ENCODE results near the gene GNAZ. TPM values are rescaled to one million over a fixed set of nuclear protein-coding genes. Genes with fewer than 3 reads are reported as not detected.

The GNAZ gene
- total and polyA plus RNA-seq, 3 donors from 2014 or later, result 13.7 to 20.2 (median 15.1) TPM

- Histone ChIP-seq H3K36me3 (ENCODE audit: low read depth, missing control alignments) (no peaks in the 10 kb centered on the region), H3K27me3 (no peaks in the 10 kb centered on the region), H3K9me3 (no peaks in the 10 kb centered on the region), H3K4me3 (no peak overlapping the region), H3K4me1 (no peaks in the 10 kb centered on the region), H3K27ac (no peak overlapping the region)
- 93 to 98% methylated on average over 10 to 15 of the region's 15 CpGs for WGBS, 2 donors
- no peak for DNase-seq
- TF ChIP-seq POLR2A (IDR thresholded peaks at IDR 0.05) (no peak), CTCF (IDR thresholded peaks at IDR 0.05) (no peak)
- intact Hi-C loops (cut with DNase I; ENCODE audit: low total_unique reads), result no loop called here
Measured at GRCh38 chr22:23110922-23111527, 40.7 kb downstream of the GNAZ start.

- intact Hi-C loops (cut with DNase I; ENCODE audit: low total_unique reads), result no loop called here
- H3K27ac ChIP-seq, result no peak overlapping the region
Measured at GRCh38 chr22:23112472-23113012, 42.2 kb downstream of the GNAZ start.

GRCh38 chr22:23113067-23113846 lies 42.9 kb downstream of the GNAZ start:
- WGBS, 2 donors, result 64 to 80% methylated on average over 7 to 13 of the region's 14 CpGs
- H3K27ac ChIP-seq, result no peak overlapping the region
- H3K36me3 ChIP-seq (ENCODE audit: low read depth, missing control alignments), result no peaks in the 10 kb centered on the region
- intact Hi-C loops (cut with DNase I; ENCODE audit: low total_unique reads), result no loop called here
- DNase-seq, result no peak
- H3K27me3 ChIP-seq, result no peaks in the 10 kb centered on the region
- H3K4me1 ChIP-seq, result no peaks in the 10 kb centered on the region
- TF ChIP-seq CTCF (IDR thresholded peaks at IDR 0.05) (no peak), POLR2A (IDR thresholded peaks at IDR 0.05) (no peak)
- no peaks in the 10 kb centered on the region for H3K9me3 ChIP-seq
- no peak overlapping the region for H3K4me3 ChIP-seq

More at GRCh38 chr22:23112472-23113012, 42.2 kb downstream of the GNAZ start:
- Histone ChIP-seq H3K36me3 (ENCODE audit: low read depth, missing control alignments) (no peaks in the 10 kb centered on the region), H3K4me1 (no peaks in the 10 kb centered on the region), H3K4me3 (no peak overlapping the region), H3K27me3 (no peaks in the 10 kb centered on the region), H3K9me3 (no peaks in the 10 kb centered on the region)
- TF ChIP-seq POLR2A (IDR thresholded peaks at IDR 0.05), result no peak
- no peak for TF ChIP-seq CTCF (IDR thresholded peaks at IDR 0.05)
- WGBS, 2 donors, result 86 to 94% methylated on average over 8 to 9 of the region's 9 CpGs
- no peak for DNase-seq

GRCh38 chr22:23113847-23114720 lies 43.8 kb downstream of the GNAZ start:
- H3K4me3 ChIP-seq, result no peak overlapping the region
- H3K4me1 ChIP-seq, result no peaks in the 10 kb centered on the region
- intact Hi-C loops (cut with DNase I; ENCODE audit: low total_unique reads), result no loop called here
- no peaks in the 10 kb centered on the region for H3K36me3 ChIP-seq (ENCODE audit: low read depth, missing control alignments)
- DNase-seq, result no peak
- H3K27me3 ChIP-seq, result no peaks in the 10 kb centered on the region
- 89 to 94% methylated on average over 11 to 18 of the region's 18 CpGs for WGBS, 2 donors
- no peak overlapping the region for H3K27ac ChIP-seq
- TF ChIP-seq CTCF (IDR thresholded peaks at IDR 0.05), result no peak
- TF ChIP-seq POLR2A (IDR thresholded peaks at IDR 0.05), result no peak
- no peaks in the 10 kb centered on the region for H3K9me3 ChIP-seq

Data from testis (tissue), 3 donors.